HS-27A (cell line): ENCODE results near the gene RPTOR.
"Not testable (repeated sequence)": the region's sequence is repeated elsewhere in the genome, so short reads cannot be mapped to it uniquely, and the experiment has no call there.

ENCODE experiments used
- DNase-seq: peaks from one replicate; pipeline ENCODE4 v3.0.0-alpha.2; 2012; ENCODE audit warnings: low read depth, missing footprints

RPTOR gene

DNA sequence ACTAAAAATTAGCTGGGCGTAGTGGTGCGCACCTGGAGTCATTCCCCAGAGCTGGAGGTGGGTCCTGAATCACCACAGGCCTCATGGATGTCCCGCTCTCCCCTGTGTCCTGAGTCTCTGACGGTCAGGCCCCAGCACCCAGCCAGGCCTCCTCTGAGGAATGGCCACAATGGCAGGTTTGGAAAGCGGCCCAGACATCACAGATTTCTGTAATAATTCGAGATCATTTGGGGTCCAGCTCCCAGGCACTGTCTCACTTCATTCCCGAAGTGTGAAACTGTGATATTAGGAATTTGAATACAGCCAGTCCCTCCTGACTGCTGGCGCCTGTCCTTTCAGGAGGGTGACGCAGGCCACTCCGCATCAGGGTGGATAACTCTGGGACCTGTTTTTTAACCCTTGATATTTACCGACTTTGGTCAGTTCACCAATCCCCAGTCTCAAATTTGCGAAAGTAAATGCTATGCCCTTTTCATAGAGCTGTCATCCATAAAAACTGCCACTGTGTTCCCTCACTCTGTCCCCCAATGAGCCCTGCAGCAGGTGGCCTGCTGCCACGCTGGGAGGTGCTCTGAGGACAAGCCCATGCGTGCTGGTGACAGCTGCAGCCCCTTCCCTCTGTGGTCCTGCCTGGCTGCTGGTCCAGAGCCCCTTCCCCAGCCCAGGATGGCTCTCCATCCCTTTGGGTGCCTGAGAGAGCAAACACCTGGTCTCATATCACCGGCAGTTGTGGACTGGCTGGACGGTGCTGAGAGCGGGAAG, 28.3 kb upstream of the RPTOR start:
- no peak for DNase-seq

DNA sequence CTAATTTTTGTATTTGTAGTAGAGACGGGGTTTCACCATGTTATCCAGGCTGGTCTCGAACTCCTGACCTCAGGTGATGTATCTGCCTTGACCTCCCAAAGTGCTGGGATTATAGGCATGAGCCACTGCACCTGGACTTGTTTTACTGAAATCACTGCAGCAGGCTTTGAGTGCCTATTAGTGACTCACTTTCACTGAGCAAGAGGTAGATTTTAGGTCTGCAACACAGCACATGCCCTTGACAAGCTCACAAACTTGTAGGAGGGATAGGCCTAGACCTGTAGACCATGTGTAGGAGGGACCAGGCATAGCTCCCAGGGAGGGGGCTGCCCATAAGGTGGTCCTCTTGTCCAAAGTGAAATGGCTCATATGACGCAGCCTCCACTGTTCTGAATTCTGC, 27.0 kb upstream of the RPTOR start:
- no peak for DNase-seq

DNA sequence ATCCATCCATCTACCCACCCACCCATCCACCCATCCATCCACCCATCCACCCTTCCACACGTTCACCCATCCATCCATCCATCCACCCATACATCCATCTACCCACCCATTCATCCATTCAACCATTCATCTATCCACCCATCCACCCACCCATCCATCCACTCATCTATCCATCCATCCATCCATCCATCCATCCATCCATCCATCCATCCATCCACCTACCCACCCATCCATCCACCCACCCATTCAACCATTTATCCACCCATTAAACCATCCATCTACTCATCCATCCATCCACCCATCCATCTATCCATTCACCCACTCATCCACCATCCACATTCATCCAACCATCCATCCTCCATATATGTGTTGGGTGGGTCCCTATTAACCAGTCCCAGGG, 26.2 kb upstream of the RPTOR start:
- no peak for DNase-seq

DNA sequence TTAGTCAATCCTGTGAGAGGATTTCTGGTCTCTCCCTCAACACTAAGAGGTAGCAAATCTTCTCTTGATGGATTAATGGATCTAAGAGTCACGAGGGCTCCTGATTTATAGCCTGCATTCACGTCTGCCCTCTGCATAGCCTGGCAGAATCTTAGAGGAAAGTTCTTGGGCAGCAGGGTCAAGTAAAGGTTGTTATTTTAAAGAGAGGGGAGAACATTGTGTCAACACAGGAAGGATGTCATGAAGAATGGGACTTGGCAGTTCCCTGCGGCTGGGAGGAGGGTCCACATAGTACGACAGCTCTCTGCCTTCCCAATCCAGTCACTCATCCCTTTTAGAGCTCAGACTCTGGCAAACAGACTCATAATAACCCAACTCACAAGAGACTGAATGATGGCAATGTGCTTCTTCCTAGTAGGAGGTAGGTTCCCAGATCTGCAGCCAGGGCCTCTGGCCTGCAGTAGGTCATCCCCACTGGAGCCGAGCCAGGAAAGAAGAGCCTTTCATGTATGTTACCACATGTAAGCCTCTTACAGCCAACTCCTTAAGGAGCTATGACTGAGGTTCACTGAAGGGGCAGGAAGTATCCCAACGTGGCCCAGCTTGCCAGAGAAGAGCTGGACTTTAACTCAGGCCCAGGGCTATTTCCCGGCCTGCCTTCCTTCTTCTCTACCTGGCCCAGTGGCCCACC, 25.4 kb upstream of the RPTOR start:
- no peak for DNase-seq

DNA sequence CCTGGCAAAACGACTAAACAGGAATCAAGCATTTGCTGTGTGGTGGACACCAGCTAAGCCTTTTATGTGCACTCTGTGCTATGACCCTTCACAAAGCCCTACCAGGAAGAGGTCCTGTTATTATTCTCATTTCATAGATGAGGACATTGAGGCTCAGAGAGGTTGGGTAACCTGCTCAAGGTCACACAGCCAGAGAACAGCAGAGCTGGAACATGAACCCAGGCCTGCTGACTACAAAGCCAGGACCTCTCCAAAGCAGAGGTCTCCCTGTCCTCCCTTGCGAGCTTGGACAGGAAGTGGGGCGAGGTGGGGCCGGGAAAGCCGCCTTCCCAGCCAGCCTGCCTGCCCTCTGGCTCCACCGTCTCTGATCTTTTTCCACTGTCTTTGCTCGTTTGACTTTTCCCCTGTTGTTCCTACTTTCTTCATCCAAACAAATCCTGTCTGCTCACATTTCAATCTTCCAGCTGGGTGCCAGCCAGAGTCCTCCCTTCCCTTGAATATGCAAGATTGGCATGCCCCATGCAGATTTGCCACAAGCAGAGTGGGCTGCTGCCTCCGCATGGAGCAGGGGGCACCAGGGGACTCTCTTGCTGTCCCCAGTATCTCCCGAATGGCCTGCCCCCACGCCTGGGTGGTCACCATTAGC, 23.7 kb upstream of the RPTOR start:
- DNase-seq = no peak

DNA sequence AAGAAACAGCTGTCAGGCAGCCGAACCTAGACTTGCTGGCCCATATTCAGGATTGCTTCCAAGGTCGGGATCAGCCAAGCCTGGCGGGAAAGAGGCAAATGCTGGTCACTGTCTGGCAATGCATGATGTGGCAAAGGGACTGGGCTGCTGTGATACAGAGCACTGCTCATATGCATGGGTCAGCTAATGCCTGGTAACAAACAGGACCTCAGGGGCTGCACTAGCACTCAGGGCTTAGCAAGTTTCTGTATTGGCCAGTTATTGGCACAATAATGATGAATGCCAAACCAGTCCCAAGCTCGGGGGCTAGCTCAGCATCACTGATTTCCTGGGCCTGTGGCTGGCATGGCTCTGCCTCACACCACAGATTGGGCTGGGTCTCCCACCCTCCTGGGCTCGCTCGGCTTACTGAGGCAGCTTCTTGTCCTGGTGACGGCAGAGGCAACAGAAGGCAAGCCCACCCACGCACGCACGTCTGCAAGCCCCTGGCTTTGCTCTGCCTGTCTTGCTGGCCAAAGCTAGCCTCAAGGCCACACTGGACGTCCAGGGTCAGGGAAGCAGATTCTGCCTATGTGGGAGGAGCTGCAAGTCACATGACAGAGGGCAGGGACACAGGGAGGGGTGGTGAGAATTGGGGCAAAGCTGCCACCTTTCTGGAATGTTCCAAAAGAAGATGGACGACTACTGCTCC, 21.4 kb upstream of the RPTOR start:
- no peak for DNase-seq

DNA sequence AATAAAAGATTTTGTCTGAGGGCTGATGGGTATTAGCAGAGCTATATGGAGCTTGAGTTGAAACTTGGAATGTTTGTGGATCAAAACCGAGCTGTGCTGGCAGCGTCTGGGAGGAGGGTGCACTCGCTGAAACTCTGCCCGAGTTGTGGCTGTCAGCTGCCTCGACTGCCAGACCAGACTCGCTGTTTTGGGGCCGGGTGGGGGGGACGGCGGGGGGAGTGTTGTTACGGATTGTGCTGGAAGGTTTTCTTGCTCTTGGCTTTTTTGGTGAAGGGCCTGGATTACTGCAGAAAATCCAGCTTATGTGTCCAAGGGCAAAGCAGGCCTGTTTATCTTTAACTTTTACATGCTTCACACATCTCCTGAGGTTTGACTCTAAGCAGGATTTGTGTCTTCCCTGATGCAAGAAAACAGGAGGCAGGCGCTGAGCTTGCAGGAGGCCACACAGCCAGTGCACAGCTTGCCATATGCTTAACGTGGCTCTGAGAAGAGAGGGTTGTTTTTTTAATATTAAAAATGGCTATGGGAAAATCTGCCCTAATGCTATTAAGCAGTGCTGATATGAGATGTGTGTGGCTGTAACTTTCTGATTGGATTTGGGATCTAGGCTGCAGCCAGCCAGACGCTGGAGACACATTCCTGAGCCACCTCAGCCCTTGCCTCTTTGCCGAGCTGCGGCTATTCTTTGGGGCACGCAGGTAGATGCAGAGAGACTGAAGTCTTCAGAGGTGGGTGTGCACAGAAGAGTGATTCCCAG, 20.5 kb upstream of the RPTOR start:
- DNase-seq = no peak

DNA sequence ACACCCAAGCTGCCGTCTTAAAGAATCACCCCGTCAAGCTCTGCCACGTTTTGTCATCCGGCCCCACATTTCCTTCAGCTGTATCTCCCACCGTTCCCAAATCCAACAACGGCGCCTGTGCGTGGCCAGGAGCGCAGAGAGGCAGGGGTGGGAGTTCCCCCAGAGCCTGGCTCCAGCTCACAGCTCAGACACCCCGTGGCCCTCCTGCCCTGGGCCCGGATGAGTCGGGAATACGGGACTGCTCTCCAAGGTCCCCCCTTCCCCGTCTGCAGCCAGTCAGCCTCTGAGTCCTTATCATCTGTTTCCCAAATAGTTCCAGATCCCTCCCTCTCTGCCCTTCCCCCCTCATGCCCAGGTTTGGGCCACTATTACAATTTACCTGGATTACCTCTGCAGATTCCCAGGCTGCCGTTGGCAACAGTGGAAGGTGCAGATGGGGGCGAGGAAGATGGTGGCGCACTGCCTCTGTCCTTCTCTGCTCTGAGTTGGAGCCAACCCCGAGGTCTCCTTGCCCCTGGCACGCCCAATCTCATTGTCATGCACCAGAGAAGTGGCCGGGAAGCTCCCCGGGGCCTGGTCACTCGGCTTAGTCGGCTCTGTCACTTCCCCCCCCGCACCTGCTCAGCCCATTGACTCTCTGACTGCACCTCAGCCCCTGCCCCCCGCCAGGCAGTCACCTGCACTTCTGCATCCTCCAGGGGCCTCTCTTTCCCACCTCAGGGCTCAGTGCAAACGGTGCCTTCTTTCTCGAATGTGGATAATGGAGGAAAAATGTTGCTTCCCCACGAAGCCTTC, 18.3 kb upstream of the RPTOR start:
- no peak for DNase-seq

DNA sequence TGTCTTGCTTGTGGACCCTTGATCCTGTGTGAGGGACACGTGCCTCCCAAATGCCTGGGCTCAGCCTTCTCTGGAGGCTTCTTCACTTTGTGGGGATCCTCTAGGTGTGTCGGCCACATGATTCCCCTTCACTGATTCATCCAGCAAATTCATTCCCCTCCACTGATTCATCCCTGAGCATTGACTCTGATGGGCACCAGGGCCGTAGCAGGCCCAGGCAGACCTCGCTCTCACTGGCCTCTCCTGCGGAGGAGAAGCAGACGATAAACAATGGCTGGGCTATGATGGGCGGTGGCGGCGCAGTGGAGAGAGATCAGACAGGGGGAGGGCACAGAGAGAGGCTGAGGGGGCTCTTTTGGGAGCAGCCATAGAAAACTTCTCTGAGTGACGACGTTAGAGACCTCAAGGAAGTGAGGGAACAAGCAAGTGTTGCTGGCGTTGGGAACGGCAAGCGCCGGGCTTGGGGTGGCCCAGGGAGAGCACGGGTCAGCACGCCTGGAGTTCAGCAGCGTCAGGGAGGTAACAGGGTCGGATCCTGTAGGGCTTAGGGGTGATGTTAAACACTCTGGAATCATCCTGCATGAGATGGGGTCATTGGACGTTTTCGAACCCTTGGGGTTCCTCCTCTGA, 17.5 kb upstream of the RPTOR start:
- DNase-seq = no peak

DNA sequence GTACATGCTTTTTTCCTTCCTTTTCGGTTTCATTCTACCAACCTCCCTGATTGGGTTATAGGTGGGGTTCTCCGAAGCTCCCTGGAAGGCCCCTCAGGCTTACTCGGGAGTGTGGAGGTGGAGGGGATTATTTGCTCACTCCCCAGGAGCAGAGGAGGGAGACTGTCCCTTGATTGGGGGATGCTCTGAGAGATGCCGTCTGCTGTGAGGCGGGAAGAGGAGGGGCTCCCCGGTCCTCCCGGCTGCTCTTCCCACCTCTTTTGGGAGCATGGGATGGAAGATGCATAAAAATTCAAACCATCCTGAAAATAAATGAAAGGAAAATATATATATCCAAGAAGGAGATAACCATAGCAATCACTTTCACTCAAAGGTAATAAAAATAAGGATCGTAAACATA, 16.1 kb upstream of the RPTOR start:
- no peak for DNase-seq

DNA sequence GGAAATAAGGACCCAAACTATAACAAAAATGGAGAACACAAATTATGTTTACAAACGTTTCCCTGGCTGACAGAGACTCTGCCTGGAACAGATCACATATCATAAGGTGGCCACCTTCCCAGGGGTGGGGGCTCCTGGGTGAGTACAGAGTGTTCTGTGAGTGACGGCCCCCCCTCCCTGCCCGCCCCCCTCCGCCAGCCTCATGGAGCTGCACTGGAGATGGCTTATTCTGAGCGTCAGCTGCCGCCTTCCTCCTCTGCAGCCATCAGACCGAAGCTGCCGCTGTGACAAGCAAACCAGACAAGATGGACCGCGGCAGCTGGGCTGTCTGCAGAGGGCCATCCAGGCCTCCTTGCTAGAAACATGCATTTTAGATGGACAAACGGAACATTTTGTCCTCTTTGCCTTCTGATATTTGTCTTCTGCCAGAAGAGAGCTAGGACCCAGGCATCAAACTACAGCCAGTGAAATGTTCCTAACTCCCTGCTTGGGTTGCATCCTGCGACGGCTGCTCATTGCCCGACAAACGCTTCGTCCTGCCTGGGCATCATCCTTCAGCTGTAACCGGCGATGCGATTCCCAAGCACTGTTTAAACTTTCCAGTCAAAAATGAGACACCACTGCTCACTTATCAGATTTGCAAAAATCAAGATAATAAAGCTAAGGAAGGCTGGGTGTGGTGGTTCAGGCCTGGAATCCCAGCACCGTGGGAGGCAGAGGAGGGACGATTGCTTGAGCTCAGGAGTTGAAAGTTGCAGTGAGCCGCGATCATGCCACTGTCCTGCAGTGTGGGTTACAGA, 15.3 kb upstream of the RPTOR start:
- no peak for DNase-seq

DNA sequence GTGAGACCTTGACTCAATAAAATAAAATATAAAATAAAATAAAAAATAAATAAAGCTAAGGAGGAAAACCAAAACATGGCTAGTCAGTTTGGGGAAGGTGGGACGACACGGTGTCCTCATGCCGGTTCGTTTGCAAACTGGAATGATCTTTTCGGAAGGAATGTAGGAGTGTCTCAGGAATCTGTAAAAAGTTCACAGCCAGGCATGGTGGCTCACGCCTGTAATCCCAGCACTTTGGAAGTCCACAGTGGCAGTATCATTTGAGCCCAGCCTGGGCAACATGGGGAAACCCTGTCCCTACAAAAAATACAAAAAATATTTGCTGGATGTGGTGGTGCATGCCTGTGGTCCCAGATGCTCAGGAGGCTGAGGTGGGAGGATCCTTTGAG, 14.7 kb upstream of the RPTOR start:
- no peak for DNase-seq

DNA sequence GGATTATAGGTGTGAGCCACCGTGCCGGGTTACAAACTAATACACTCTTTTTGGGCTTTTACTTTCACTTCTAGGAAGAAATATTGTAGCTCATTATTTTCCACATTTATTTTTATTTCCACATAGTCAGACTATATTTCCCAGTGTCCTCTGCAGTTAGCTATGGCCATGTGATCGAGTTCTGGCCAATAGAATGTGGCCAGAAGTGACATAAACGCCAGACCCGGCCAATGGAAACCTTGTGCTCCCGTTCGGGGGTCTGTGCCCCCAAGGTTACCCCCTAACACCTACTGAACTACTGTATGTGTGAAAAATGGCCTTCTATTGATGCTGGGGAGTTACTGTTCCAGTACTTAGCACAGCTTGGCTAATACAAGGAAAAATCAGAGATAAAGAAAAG, 13.2 kb upstream of the RPTOR start:
- no peak for DNase-seq

DNA sequence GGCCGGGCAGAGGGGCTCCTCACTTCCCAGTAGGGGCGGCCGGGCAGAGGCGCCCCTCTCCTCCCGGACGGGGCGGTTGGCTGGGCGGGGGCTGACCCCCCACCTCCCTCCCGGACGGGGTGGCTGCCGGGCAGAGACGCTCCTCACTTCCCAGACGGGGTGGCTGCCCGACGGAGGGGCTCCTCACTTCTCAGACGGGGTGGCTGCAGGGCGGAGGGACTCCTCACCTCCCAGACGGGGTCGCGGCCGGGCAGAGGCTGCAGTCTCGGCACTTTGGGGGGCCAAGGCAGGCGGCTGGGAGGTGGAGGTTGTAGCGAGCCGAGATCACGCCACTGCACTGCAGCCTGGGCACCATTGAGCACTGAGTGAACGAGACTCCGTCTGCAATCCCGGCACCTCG, 7.3 kb upstream of the RPTOR start:
- not testable (repeated sequence) for DNase-seq

DNA sequence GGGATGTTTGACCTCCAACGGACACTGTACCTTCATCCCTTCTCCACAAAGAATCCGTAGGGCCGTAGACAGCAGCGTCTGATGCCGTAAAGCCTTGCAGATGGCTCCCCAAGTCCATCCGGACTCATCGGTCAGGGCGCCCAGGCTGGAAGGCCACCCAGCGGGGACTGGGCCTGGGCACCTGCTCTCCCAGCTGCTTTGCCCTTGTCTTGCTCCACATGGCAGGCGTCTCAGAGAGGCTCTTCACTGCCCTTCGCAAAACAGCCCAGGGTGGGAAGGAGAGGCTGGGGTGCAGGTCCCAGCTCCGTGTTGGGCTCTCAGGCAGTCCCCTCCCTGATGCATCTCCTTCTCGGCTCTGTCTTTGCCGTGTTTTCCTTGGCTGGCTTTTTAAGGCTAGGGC, 6.2 kb upstream of the RPTOR start:
- no peak for DNase-seq

DNA sequence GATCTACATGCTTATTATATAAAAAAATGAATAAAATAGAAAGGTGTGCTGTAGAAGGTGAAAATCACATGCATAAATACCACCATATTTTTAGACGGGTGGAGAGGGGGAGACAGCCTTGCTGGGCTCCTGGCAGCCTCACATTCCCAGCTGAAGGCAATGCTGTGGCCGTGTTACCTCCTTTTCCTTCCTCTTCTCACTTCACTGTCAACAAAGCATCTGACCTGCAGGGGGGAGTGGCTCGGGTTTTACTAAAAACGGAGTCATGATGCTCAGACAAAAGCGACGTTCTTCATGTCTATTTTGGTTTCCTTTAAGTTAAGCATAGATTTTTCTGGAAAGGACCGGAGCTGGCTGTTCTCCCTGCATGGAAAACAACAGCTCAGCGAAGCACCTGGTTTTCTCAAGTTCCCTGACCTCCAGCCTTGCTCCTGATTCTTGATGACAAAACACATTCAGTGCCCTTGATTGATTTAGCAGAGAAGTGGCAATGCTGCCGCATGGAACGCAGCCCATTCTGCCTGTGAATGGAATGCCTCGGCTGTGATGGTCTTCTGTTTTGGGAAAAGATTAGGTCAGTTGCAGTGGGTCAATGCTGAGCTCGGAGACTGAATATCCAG, 5.5 kb upstream of the RPTOR start:
- no peak for DNase-seq

DNA sequence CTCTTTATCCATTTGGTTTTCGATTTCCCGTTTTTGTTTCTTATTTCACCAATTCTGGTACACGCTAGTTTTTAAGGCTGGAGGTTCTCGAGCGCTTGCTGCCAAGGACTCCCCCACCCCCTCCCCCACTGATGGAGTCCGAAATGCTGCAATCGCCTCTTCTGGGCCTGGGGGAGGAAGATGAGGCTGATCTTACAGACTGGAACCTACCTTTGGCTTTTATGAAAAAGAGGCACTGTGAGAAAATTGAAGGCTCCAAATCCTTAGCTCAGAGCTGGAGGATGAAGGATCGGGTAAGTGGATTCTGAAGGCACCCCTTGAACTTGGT, 825 bp downstream of the RPTOR start:
- no peak for DNase-seq

DNA sequence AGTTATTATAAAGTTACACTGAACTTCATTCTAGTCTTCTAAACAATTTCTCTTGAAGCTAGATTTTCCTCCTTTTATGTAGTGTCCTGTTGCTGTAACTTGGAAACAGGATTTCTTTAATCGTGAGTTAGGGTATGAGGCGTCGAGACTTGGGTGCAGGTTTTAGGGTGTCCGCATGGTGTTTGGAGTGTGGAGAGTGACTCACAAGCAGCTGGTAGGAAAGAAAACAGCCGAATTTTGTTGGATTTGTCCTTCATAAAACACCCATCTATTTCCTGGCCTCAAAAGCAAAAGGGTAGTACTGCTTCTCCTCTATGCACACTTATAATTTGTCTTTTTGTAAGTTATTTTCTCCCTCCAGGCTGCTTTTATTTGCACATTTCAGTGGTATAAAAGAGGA, 1.6 kb downstream of the RPTOR start:
- DNase-seq = no peak

DNA sequence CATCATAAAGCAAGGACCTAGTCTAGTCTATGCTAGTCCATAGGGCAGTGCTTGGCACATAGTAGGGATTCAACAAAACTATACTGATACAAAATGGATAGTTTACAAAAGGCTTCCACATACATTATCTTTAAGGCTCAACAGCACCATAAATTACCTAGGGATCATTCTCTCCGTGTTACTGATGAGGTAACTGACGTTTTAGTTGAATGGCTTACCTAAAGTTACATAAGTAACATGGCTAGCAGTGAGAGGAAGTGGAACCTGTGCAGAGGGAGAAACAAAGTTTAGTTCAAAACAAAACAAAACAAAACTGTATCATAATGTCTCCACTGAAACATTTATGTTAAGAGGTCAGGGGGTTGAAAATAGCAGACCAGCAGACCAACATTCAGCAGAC, 7.9 kb downstream of the RPTOR start:
- no peak for DNase-seq

DNA sequence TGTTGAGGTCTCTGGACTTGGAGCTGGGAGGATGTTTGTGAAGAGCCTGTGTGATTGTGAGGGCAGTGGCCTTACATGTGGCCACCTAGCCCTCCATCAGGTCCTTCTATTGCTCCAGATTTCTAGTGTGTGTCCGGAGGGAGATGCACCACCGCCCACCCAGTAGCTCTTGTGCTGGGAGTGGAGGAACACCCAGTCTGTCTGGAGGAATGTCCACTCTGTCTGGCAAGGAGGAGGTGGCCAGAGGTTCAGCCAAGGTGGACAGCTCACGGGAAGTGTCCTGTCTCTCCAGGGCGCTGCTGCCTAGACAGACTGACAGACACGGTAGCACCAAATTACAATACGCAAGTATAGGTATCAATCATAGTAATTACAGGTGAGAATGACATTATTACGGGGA, 10.6 kb downstream of the RPTOR start:
- DNase-seq = no peak
